ENCODE results near the gene CCDC188.

The CCDC188 gene

DNA sequence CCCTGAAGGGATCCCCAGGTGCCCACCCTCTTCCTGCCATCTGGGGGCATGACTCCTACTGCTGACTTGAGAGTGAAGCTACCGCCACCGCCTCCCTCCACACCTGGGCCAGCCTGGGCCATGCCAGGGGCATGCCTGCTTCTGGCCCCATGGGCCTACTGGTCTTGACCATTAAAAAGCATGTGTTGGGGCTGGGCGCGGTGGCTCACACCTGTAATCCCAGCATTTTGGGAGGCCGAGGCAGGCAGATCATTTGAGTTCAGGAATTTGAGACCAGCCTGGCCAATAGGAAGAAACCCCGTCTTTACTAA lies 37.7 kb upstream of the CCDC188 start:
- no peak for FAIRE-seq
- no peak for DNase-seq (ENCODE audit: insufficient read length, low spot score)
- TF ChIP-seq, protein P1, sequence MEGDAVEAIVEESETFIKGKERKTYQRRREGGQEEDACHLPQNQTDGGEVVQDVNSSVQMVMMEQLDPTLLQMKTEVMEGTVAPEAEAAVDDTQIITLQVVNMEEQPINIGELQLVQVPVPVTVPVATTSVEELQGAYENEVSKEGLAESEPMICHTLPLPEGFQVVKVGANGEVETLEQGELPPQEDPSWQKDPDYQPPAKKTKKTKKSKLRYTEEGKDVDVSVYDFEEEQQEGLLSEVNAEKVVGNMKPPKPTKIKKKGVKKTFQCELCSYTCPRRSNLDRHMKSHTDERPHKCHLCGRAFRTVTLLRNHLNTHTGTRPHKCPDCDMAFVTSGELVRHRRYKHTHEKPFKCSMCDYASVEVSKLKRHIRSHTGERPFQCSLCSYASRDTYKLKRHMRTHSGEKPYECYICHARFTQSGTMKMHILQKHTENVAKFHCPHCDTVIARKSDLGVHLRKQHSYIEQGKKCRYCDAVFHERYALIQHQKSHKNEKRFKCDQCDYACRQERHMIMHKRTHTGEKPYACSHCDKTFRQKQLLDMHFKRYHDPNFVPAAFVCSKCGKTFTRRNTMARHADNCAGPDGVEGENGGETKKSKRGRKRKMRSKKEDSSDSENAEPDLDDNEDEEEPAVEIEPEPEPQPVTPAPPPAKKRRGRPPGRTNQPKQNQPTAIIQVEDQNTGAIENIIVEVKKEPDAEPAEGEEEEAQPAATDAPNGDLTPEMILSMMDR (IDR thresholded peaks at IDR 0.05; ENCODE audit: insufficient read depth, missing control alignments) = no peak

DNA sequence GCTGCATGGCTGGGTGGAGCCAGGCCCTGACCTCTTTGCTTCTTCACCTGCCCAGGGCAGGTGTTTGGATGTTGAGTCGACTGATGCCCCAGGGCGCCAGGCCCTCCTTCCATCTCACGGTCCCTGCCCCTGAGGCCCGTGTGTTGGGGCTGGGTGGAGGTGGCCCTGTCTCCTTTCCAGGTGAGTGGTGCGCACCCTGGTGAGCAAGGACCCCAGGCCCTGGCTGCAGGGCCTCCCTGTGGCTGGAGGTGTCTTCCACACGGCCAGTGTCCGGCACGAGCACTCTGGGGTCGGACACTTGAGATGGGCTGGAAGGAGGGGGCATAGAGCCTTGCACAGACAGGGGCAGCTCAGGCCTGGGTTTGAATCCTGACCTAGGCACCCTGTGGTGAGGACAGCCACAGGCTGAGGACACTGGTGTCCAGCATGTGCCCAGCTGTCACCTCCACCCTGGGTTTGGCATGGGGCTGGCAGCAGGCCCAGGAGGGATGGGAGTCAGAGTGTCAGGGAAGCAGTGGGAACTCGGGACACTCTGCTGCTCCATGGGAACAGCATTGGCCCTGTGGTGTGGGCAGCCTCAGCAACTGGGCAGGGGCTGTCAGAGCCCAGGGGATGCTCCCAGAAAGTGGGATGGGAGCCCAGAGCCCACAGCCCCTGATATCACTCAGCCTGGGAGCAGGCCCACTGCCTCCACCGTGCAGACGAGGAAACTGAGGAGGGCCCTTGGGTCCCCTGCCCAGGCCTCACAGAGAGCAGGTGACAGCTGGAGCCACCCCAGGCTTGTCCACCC lies 37.1 kb upstream of the CCDC188 start:
- DNase-seq (ENCODE audit: insufficient read length, low spot score) = no peak
- no peak for FAIRE-seq
- TF ChIP-seq, protein P1 (IDR thresholded peaks at IDR 0.05; ENCODE audit: insufficient read depth, missing control alignments) = no peak

DNA sequence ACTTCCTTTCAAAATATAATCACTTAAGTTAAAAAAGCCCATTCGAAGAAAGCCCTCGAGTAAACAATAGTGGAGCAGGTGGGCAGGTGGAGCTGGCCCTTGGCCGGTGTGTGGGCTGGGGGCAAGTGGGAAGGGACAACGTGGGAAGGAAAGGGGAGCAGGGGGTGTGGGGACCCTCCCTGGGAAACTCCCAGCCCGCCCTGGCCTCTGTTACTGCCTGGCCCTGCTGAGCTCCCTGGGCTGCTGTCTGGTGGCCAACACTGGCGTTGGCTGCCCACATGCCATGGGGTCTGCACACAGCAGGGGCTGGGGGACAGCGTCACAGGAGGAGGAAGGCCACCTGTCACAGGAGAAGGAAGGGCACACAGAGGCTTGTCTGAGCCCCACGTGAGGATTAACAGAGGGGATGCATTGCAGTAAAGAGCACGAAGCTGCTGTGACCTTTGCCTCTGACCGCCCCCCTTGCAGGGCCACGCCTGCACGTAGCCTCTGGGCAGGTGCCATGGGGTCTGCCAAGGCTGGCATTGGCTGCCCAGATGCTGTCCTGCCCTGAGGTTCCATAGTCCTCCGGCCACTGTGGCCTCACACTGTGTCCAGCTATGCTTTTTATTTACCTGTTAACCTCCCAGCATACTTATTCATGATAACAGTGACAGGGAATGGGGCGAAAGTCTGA lies 36.2 kb upstream of the CCDC188 start:
- FAIRE-seq (no peak), DNase-seq (ENCODE audit: insufficient read length, low spot score) (no peak)
- TF ChIP-seq, protein P1 (IDR thresholded peaks at IDR 0.05; ENCODE audit: insufficient read depth, missing control alignments) = no peak

DNA sequence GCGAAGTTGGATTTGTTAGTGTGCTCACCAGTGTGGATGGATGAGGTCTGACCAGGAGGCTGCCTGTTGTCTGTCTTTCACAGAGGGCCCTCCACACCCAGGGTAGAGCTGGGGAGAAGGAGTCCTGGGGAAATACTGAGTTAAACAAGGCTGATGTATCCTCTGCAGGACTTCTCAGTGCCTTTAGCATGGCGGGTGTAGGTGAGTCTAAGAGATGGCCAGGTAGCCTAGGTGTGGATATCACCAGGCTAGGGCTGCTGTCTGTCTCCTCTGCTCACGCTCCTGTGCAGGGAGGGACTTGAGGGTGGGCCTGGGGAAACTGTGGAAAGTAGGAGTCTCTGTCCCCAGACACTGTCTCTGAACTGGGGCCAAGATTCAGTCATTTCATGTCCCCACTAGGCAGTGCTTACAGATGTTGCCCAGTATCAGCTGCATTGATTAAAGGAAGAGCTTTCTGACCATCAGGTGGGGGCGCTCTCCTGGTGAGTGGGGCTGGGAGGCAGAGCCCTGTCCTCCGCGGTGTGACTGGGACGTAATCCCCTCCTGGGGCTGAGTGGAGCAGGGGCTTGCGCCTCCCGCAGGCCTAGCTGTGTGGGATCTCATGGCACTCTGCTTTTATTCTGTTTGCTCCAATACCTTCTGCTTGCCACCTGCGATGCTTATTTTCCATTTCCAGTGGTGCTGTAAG lies 35.5 kb upstream of the CCDC188 start:
- TF ChIP-seq, protein P1 (IDR thresholded peaks at IDR 0.05; ENCODE audit: insufficient read depth, missing control alignments) = peak; percentile 15
- DNase-seq (ENCODE audit: insufficient read length, low spot score) (no peak), FAIRE-seq (no peak)

DNA sequence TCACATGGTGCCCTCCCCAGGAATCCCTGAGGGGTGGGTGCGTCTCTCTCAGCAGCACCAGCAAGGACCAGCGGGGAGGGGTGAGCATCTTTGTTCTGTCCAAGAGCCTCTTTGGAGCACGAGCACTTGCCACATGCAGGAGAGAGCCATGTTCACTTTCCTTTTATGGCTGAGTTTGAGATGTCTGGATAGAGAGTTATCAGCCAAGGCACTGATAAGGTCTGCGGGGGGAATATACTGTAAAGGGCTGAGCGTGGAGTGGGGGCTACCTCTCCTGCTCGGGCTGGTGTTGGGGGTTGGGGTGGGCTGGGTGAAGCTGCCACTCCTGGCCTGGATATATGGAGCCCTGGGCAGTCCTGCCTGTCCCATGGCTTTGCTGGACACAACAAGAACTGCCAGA lies 34.9 kb upstream of the CCDC188 start:
- DNase-seq (ENCODE audit: insufficient read length, low spot score) (no peak), FAIRE-seq (no peak)
- TF ChIP-seq, protein P1 (IDR thresholded peaks at IDR 0.05; ENCODE audit: insufficient read depth, missing control alignments) = no peak

DNA sequence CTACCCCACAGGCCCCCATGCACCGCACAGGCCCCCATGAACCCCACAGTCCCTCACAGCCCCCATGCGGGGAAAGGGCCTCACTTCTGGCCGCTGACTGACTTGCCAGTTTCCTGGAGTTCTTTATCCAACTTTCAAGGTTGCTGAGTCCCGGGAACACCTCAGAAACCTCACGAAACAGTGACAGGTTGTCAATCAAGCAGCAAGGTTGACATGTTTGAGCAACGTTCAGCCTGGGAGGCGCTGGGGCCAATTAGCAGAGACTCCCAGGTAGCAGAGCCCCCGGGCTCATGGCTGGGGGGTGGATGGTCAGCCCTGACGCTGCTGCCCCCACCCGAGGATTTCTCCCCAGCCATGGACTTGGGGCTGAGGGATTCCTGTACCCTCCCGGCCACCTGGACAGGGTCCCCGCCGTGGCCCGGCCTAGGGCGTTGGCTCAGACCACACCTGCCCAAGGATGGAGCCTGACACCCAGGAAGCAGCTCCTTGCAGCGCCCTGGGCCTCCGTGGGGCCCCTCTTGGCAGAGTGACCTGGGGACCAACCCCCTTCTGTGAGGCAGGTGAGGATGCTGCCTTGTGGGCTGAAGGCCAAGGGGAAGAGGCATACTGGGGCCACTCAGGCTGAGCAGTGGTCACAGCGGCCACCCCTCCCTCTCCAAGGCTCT lies 33.8 kb upstream of the CCDC188 start:
- TF ChIP-seq, protein P1 (IDR thresholded peaks at IDR 0.05; ENCODE audit: insufficient read depth, missing control alignments) = no peak
- FAIRE-seq (no peak), DNase-seq (ENCODE audit: insufficient read length, low spot score) (no peak)

Data from D721Med (cell line).